ENCODE measurements around the gene STIL.

STIL gene

GRCh38 chr1:47216278-47217059, 97.5 kb downstream of the STIL start:
- Histone ChIP-seq H3K4me2 (ENCODE audit: low read length) (no peak overlapping the region), H3F3A (ENCODE audit: insufficient read depth, low read length) (no peaks in the 10 kb centered on the region), H3K9me3 (ENCODE audit: low read length) (no peaks in the 10 kb centered on the region), H3K9ac (ENCODE audit: low read length) (no peak overlapping the region), H3K27ac (ENCODE audit: low read depth, low read length, poor library complexity, severe bottlenecking) (no peak overlapping the region), H3K4me1 (ENCODE audit: insufficient read depth, low read length, severe bottlenecking) (no peaks in the 10 kb centered on the region), H3K4me3 (ENCODE audit: low read depth, low read length, poor library complexity, severe bottlenecking) (no peak overlapping the region), H4K20me1 (ENCODE audit: insufficient read depth, low read length) (no peaks in the 10 kb centered on the region), H3K9me2 (ENCODE audit: low read depth, low read length) (no peaks in the 10 kb centered on the region), H3K36me3 (ENCODE audit: insufficient read depth, low read length) (no peaks in the 10 kb centered on the region), H2AFZ (ENCODE audit: low read length) (no peak overlapping the region), H3K79me2 (ENCODE audit: insufficient read depth, low read length) (no peaks in the 10 kb centered on the region), H3K27me3 (ENCODE audit: insufficient read depth, low read length) (no peaks in the 10 kb centered on the region)
- TF ChIP-seq, protein P1, sequence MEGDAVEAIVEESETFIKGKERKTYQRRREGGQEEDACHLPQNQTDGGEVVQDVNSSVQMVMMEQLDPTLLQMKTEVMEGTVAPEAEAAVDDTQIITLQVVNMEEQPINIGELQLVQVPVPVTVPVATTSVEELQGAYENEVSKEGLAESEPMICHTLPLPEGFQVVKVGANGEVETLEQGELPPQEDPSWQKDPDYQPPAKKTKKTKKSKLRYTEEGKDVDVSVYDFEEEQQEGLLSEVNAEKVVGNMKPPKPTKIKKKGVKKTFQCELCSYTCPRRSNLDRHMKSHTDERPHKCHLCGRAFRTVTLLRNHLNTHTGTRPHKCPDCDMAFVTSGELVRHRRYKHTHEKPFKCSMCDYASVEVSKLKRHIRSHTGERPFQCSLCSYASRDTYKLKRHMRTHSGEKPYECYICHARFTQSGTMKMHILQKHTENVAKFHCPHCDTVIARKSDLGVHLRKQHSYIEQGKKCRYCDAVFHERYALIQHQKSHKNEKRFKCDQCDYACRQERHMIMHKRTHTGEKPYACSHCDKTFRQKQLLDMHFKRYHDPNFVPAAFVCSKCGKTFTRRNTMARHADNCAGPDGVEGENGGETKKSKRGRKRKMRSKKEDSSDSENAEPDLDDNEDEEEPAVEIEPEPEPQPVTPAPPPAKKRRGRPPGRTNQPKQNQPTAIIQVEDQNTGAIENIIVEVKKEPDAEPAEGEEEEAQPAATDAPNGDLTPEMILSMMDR (IDR thresholded peaks at IDR 0.05; ENCODE audit: low read length): no peak
- no peak for TF ChIP-seq EZH2 (IDR thresholded peaks at IDR 0.05; ENCODE audit: borderline replicate concordance, low read length)

DNA sequence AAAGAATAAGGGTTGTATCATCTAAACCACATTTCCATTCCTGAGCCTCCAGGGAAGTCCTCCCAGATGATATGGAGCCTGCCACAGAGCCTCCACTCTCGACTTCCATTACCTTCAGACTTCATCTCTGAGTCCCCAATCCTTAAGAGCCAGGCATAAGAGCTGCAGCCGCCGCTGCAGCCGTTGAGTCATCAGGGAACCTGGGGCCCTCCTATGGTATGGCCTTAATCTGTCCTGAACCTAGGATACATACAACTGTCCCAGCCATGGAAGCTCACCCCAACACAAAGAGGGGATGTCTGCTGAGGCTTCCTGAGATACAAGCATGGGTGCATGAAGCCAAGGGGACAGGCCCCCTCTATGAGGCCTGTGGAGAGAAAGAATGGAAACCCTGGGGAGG, 98.2 kb downstream of the STIL start:
- H4K20me1 ChIP-seq (ENCODE audit: insufficient read depth, low read length): no peaks in the 10 kb centered on the region
- no peaks in the 10 kb centered on the region for H3K36me3 ChIP-seq (ENCODE audit: insufficient read depth, low read length)
- no peaks in the 10 kb centered on the region for H3K9me3 ChIP-seq (ENCODE audit: low read length)
- H3K9ac ChIP-seq (ENCODE audit: low read length): no peak overlapping the region
- H2AFZ ChIP-seq (ENCODE audit: low read length): no peak overlapping the region
- TF ChIP-seq, protein P1 (IDR thresholded peaks at IDR 0.05; ENCODE audit: low read length): no peak
- no peak for TF ChIP-seq EZH2 (IDR thresholded peaks at IDR 0.05; ENCODE audit: borderline replicate concordance, low read length)
- H3K27ac ChIP-seq (ENCODE audit: low read depth, low read length, poor library complexity, severe bottlenecking): no peak overlapping the region
- H3K4me3 ChIP-seq (ENCODE audit: low read depth, low read length, poor library complexity, severe bottlenecking): no peak overlapping the region
- no peaks in the 10 kb centered on the region for H3K4me1 ChIP-seq (ENCODE audit: insufficient read depth, low read length, severe bottlenecking)
- H3K4me2 ChIP-seq (ENCODE audit: low read length): no peak overlapping the region
- H3F3A ChIP-seq (ENCODE audit: insufficient read depth, low read length): no peaks in the 10 kb centered on the region
- no peaks in the 10 kb centered on the region for H3K79me2 ChIP-seq (ENCODE audit: insufficient read depth, low read length)
- no peaks in the 10 kb centered on the region for H3K9me2 ChIP-seq (ENCODE audit: low read depth, low read length)
- no peaks in the 10 kb centered on the region for H3K27me3 ChIP-seq (ENCODE audit: insufficient read depth, low read length)

- Histone ChIP-seq H3K4me2 (ENCODE audit: low read length) (no peak overlapping the region), H3K27me3 (ENCODE audit: insufficient read depth, low read length) (no peaks in the 10 kb centered on the region), H2AFZ (ENCODE audit: low read length) (no peak overlapping the region), H3K9ac (ENCODE audit: low read length) (no peak overlapping the region), H3K79me2 (ENCODE audit: insufficient read depth, low read length) (no peaks in the 10 kb centered on the region), H3F3A (ENCODE audit: insufficient read depth, low read length) (no peaks in the 10 kb centered on the region), H3K36me3 (ENCODE audit: insufficient read depth, low read length) (no peaks in the 10 kb centered on the region), H3K9me2 (ENCODE audit: low read depth, low read length) (no peaks in the 10 kb centered on the region), H3K9me3 (ENCODE audit: low read length) (no peaks in the 10 kb centered on the region), H3K27ac (ENCODE audit: low read depth, low read length, poor library complexity, severe bottlenecking) (no peak overlapping the region), H3K4me1 (ENCODE audit: insufficient read depth, low read length, severe bottlenecking) (no peaks in the 10 kb centered on the region), H4K20me1 (ENCODE audit: insufficient read depth, low read length) (no peaks in the 10 kb centered on the region), H3K4me3 (ENCODE audit: low read depth, low read length, poor library complexity, severe bottlenecking) (no peak overlapping the region)
- TF ChIP-seq EZH2 (IDR thresholded peaks at IDR 0.05; ENCODE audit: borderline replicate concordance, low read length): no peak
- TF ChIP-seq, protein P1 (IDR thresholded peaks at IDR 0.05; ENCODE audit: low read length): no peak
Measured at GRCh38 chr1:47214549-47214948, 99.4 kb downstream of the STIL start.

Data from OCI-LY1 (cell line).